ENCODE data around the gene PIAS4. TPM values are rescaled to one million over a fixed set of nuclear protein-coding genes. Genes with fewer than 3 reads are reported as not detected.

The PIAS4 gene
- total and polyA plus RNA-seq, 2 of the 13 experiments (the other 11 are each of a cell fraction or from before 2014, with no cell fraction given): 9.0 to 20.1 TPM

DNA sequence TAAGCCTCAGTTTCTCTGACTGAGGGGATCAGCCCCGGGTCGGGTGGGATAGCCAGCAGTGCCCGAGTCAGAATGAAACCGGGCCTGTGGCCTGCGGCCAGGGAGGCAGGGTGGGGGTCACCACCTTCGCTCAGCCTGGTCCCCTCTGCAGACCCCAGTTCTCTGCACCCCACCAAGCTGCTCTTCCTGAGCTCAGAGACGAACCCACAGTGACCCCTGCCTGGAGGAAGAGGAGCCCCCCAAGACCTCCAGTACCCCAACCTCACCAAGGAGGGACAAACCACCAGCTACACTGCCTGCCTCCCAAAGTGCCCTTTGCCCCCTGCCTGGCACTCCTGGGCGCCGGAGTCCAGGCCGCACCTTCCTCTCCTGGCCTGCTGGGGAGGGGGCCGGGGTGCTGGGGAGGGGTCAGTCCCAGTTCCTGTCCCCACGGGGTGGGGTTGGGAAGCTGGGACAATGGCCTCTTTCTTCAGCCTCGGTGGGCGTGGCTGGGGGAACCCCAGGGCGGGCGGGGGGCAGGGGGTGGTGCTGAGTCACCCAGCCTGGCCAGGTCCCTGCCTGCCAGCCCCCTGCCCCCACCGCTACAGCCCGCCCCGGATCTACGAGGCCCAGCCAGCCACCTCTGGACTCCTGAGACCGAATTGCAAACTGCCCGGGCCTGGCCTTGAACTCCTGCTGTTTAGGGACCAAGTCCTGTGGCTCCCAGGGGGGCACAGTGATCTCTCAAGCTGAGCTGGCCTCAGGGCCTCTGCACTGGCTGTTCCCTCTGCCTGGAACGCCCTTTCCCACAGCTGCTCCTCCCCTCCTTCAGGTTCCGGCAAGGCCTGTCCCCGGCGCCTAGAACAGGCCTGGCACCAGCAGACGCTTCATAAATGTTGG, 44.8 kb downstream of the PIAS4 start (continued):
- TF ChIP-seq ATAD3A (CRISPR knock-in tag; IDR thresholded peaks at IDR 0.05): no peak
- peak; percentile 90 for TF ChIP-seq ZBTB33 (CRISPR knock-in tag; IDR thresholded peaks at IDR 0.05)
- no peak for TF ChIP-seq JDP2 (CRISPR knock-in tag; IDR thresholded peaks at IDR 0.05; ENCODE audit: borderline replicate concordance)
- TF ChIP-seq YEATS4 (CRISPR knock-in tag; IDR thresholded peaks at IDR 0.05; ENCODE audit: borderline replicate concordance): peak; percentile 85
- TF ChIP-seq ZBTB7B (CRISPR knock-in tag; IDR thresholded peaks at IDR 0.05): peak; percentile 99
- TF ChIP-seq, protein P1, sequence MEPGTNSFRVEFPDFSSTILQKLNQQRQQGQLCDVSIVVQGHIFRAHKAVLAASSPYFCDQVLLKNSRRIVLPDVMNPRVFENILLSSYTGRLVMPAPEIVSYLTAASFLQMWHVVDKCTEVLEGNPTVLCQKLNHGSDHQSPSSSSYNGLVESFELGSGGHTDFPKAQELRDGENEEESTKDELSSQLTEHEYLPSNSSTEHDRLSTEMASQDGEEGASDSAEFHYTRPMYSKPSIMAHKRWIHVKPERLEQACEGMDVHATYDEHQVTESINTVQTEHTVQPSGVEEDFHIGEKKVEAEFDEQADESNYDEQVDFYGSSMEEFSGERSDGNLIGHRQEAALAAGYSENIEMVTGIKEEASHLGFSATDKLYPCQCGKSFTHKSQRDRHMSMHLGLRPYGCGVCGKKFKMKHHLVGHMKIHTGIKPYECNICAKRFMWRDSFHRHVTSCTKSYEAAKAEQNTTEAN (CRISPR knock-in tag; conservative IDR thresholded peaks at IDR 0.05): peak; percentile 46; the same call in 1 of the 2 replicates
- 0 out of 2 replicates have a peak, but pooled peaks have one; percentile 26 for TF ChIP-seq ZNF7 (CRISPR knock-in tag; IDR thresholded peaks at IDR 0.05)
- TF ChIP-seq ZNF703 (CRISPR knock-in tag; IDR thresholded peaks at IDR 0.05; ENCODE audit: borderline replicate concordance): no peak
- no peak for TF ChIP-seq MAFK (conservative IDR thresholded peaks at IDR 0.05 in 1 of 2, IDR thresholded peaks at IDR 0.05 in 1 of 2; ENCODE audit: low read length in 2 of 2)
- TF ChIP-seq, protein P2, sequence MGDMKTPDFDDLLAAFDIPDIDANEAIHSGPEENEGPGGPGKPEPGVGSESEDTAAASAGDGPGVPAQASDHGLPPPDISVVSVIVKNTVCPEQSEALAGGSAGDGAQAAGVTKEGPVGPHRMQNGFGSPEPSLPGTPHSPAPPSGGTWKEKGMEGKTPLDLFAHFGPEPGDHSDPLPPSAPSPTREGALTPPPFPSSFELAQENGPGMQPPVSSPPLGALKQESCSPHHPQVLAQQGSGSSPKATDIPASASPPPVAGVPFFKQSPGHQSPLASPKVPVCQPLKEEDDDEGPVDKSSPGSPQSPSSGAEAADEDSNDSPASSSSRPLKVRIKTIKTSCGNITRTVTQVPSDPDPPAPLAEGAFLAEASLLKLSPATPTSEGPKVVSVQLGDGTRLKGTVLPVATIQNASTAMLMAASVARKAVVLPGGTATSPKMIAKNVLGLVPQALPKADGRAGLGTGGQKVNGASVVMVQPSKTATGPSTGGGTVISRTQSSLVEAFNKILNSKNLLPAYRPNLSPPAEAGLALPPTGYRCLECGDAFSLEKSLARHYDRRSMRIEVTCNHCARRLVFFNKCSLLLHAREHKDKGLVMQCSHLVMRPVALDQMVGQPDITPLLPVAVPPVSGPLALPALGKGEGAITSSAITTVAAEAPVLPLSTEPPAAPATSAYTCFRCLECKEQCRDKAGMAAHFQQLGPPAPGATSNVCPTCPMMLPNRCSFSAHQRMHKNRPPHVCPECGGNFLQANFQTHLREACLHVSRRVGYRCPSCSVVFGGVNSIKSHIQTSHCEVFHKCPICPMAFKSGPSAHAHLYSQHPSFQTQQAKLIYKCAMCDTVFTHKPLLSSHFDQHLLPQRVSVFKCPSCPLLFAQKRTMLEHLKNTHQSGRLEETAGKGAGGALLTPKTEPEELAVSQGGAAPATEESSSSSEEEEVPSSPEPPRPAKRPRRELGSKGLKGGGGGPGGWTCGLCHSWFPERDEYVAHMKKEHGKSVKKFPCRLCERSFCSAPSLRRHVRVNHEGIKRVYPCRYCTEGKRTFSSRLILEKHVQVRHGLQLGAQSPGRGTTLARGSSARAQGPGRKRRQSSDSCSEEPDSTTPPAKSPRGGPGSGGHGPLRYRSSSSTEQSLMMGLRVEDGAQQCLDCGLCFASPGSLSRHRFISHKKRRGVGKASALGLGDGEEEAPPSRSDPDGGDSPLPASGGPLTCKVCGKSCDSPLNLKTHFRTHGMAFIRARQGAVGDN (CRISPR knock-in tag; IDR thresholded peaks at IDR 0.05): peak; percentile 89
- peak; percentile 37; the same call in 1 of the 2 replicates for TF ChIP-seq ETV6 (CRISPR knock-in tag; conservative IDR thresholded peaks at IDR 0.05)
- TF ChIP-seq ETV5 (CRISPR knock-in tag; IDR thresholded peaks at IDR 0.05; ENCODE audit: borderline replicate concordance): peak; percentile 95
- no peak for TF ChIP-seq MYNN (CRISPR knock-in tag; IDR thresholded peaks at IDR 0.05; ENCODE audit: low read depth)
- peak; percentile 76; the same call in 1 of the 2 replicates for TF ChIP-seq DMAP1 (CRISPR knock-in tag; IDR thresholded peaks at IDR 0.05)
- TF ChIP-seq ZNF710 (CRISPR knock-in tag; IDR thresholded peaks at IDR 0.05; ENCODE audit: borderline replicate concordance): 0 out of 2 replicates have a peak, but pooled peaks have one; percentile 65
- TF ChIP-seq, protein P3, sequence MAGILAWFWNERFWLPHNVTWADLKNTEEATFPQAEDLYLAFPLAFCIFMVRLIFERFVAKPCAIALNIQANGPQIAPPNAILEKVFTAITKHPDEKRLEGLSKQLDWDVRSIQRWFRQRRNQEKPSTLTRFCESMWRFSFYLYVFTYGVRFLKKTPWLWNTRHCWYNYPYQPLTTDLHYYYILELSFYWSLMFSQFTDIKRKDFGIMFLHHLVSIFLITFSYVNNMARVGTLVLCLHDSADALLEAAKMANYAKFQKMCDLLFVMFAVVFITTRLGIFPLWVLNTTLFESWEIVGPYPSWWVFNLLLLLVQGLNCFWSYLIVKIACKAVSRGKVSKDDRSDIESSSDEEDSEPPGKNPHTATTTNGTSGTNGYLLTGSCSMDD (CRISPR knock-in tag; IDR thresholded peaks at IDR 0.05): no peak
- TF ChIP-seq HIVEP1 (CRISPR knock-in tag; IDR thresholded peaks at IDR 0.05): peak; percentile 98

Data from HepG2 (cell line).